Stimulated activated CD4-positive, alpha-beta T cell treated with anti-CD3 and anti-CD28 coated beads, Interleukin-15, amount 100 ng/mL, for 48 hours (primary cell): ENCODE results near the gene POC5.
A peak's percentile ranks its signal among the peaks of the same experiment; 100 is the strongest.
"Not testable (repeated sequence)": the region's sequence is repeated elsewhere in the genome, so short reads cannot be mapped to it uniquely, and the experiment has no call there.

Experiments
- DNase-seq, 2 donors: peaks; one replicate each; pipeline ENCODE4 v3.0.0-alpha.2; 2020; ENCODE audit warnings: low read depth in 2 of 2

Gene POC5

GRCh38 chr5:75701856-75702255, 15.4 kb downstream of the POC5 start:
- no peak for DNase-seq

- DNase-seq, result not testable (repeated sequence)
Measured at GRCh38 chr5:75695472-75696351, 21.5 kb downstream of the POC5 start.

GRCh38 chr5:75694781-75695180, 22.5 kb downstream of the POC5 start:
- no peak for DNase-seq

- no peak for DNase-seq
Measured at GRCh38 chr5:75690669-75691068, 26.6 kb downstream of the POC5 start.

- no peak for DNase-seq
Measured at GRCh38 chr5:75686480-75686879, 30.8 kb downstream of the POC5 start.

- DNase-seq, result no peak
Measured at GRCh38 chr5:75685141-75685540, 32.1 kb downstream of the POC5 start.

GRCh38 chr5:75681125-75681830, 36.0 kb downstream of the POC5 start:
- DNase-seq, result no peak

GRCh38 chr5:75678155-75678554, 39.1 kb downstream of the POC5 start:
- DNase-seq, result no peak

- DNase-seq, result no peak
Measured at GRCh38 chr5:75677607-75678006, 39.6 kb downstream of the POC5 start.

- DNase-seq, result no peak
Measured at GRCh38 chr5:75675783-75676182, 41.5 kb downstream of the POC5 start.

- no peak for DNase-seq
Measured at GRCh38 chr5:75672616-75673015, 44.6 kb downstream of the POC5 start.

GRCh38 chr5:75671506-75671905, 45.7 kb downstream of the POC5 start:
- no peak for DNase-seq

- DNase-seq, result no peak
Measured at GRCh38 chr5:75670577-75670976, 46.7 kb downstream of the POC5 start.

GRCh38 chr5:75668977-75669689, 48.1 kb downstream of the POC5 start:
- DNase-seq, result peak; percentile 63 to 69

- DNase-seq, result no peak
Measured at GRCh38 chr5:75668445-75668844, 48.8 kb downstream of the POC5 start.

GRCh38 chr5:75667586-75667985, 49.7 kb downstream of the POC5 start:
- DNase-seq, result no peak

GRCh38 chr5:75666801-75667200, 50.4 kb downstream of the POC5 start:
- no peak for DNase-seq

GRCh38 chr5:75664979-75665378, 52.3 kb downstream of the POC5 start:
- DNase-seq, result no peak

- no peak for DNase-seq
Measured at GRCh38 chr5:75663579-75664284, 53.5 kb downstream of the POC5 start.

GRCh38 chr5:75662061-75662460, 55.2 kb downstream of the POC5 start:
- DNase-seq, result no peak

GRCh38 chr5:75660678-75661465, 56.4 kb downstream of the POC5 start:
- DNase-seq, result no peak
